K562 treated with DMSO at 1 percent for 24 hours (cell line): Measurements from ENCODE around the gene UBAP2. TPM values are rescaled to one million over a fixed set of nuclear protein-coding genes. Genes with fewer than 3 reads are reported as not detected.

Source experiments
- total RNA-seq: library from RNA; unstranded; fragments of 300-600 nt; gene quantifications from 2 replicates; pipeline ENCODE4 v1.2.3, GENCODE V29; 2022; ENCODE audit warnings: low read depth; ENCODE audit not compliant: insufficient read depth

The UBAP2 gene, protein sequence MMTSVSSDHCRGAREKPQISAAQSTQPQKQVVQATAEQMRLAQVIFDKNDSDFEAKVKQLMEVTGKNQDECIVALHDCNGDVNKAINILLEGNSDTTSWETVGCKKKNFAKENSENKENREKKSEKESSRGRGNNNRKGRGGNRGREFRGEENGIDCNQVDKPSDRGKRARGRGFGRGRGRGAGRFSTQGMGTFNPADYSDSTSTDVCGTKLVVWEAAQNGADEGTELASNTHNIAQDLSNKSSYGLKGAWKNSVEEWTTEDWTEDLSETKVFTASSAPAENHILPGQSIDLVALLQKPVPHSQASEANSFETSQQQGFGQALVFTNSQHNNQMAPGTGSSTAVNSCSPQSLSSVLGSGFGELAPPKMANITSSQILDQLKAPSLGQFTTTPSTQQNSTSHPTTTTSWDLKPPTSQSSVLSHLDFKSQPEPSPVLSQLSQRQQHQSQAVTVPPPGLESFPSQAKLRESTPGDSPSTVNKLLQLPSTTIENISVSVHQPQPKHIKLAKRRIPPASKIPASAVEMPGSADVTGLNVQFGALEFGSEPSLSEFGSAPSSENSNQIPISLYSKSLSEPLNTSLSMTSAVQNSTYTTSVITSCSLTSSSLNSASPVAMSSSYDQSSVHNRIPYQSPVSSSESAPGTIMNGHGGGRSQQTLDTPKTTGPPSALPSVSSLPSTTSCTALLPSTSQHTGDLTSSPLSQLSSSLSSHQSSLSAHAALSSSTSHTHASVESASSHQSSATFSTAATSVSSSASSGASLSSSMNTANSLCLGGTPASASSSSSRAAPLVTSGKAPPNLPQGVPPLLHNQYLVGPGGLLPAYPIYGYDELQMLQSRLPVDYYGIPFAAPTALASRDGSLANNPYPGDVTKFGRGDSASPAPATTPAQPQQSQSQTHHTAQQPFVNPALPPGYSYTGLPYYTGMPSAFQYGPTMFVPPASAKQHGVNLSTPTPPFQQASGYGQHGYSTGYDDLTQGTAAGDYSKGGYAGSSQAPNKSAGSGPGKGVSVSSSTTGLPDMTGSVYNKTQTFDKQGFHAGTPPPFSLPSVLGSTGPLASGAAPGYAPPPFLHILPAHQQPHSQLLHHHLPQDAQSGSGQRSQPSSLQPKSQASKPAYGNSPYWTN
- total RNA-seq = 30.9 and 34.1 TPM in 2 replicates

DNA sequence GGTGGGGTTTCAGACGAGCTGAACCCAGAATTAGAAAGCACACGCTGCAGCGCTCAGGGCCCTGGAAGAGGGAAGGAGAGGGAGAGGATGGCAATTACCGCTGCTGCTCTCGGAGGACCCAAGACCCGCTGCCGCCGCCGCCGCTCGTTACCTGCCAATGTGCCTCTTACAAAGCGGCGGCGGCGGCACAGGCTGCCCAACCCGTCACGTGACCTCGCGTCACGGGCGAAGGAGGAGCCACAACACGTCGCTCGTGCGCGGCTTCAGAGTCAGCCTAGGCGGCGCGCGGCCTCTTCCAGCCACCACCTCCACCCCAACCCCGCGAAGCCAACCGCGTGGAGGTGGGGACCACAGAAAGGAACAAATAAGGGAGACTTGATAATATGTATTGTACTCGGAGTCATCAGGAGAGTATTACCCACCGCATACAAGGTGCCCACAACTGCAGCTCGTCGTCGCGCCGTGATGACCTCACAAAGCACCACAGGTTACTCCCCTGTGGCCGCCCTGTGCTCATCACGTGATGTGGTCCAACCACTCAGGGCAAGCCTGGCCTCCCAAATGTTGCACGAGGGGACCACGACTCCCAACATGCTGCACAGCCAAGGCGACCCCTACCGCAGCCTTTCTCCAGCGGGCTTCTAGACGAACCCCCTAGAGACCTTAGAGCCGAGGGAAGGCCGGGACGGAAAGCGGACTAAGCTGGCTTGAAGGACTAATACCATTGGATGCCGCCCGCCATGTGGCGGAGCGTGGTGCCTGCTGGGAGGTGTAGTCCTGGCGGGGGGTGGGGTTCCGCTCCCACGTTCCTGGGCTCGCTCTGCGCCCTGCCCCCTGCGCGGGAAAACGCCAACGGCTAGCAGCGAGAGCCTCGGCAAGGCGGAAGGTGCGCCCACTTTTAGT lies at the start of gene UBAP2:
TSS of gene UBAP2 (minus strand) at position 161 of the 903 bp plus-strand sequence. CDS start 31,739 bp downstream, outside the sequence.

Other genes with a start within 250 kb of the UBAP2 start
- 21.6 and 22.2 TPM in 2 replicates for gene UBE2R2, start 231.7 kb downstream of the UBAP2 start, total RNA-seq
- 27.0 and 27.4 TPM in 2 replicates for gene DCAF12, start 77.8 kb upstream of the UBAP2 start, total RNA-seq
- gene UBAP1, start 130.2 kb upstream of the UBAP2 start, total RNA-seq = 22.4 and 24.5 TPM in 2 replicates